Colon (tissue), 2 donors: ENCODE results near the gene COMMD4.
"Not testable (repeated sequence)": the region's sequence is repeated elsewhere in the genome, so short reads cannot be mapped to it uniquely, and the experiment has no call there.

ENCODE experiments used
- FAIRE-seq: peaks from 2 replicates; lab custom pipeline; 2012; peaks lifted over from hg19 to GRCh38; lab: Jason Lieb, UNC
- donor health status: control.
- donor health status: control.

The COMMD4 gene

DNA sequence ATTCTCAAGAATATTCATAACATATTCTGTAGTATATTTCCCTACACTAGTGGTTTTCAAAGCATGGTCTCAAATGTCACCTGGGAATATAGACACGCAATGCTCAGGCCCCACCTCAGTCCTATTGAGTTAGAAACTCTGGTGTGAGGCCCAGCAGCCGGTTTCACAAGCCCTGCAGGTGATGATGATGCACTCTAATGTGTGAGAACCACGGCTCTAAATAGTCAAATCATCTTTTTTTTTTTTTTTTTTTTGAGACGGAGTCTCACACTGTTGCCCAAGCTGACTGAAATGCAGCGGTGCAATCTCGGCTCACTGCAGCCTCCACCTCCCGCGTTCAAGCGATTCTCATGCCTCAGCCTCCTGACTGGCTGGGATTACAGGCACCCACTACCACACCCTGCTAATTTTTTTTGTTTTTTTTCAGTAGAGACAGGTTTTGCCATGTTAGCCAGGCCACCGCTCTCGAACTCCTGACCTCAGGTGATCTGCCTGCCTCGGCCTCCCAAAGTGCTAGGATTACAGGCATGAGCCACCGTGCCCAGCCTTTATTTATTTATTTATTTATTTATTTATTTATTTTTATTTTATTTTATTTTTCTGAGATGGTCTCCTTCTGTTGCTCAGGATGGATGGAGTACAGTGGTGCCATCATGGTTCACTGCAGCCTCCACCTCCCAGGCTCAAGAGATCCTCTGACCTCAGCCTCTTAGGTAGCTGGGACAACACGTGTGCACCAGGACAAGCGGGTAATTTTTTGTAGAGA lies 2.0 kb upstream of the COMMD4 start:
- FAIRE-seq: not testable (repeated sequence)

DNA sequence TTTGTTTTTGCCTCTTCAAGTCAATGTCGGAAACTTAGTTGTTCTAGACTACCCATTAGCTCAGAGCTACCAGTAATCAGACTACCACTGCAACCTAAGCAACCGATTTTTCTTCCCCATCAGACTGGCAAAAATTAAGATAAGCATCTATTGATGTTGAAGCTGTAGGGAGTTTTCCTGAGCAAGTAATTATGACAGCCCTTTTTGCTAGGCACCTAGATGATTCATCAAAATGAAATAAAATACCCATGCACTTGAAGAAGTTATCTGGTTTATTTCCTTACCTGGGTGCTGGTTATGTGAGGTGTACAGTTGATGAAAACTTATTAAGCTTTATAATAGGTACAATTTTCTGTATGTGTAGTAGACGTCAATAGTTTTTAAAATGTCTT lies 554 bp upstream of the COMMD4 start:
- no peak for FAIRE-seq

DNA sequence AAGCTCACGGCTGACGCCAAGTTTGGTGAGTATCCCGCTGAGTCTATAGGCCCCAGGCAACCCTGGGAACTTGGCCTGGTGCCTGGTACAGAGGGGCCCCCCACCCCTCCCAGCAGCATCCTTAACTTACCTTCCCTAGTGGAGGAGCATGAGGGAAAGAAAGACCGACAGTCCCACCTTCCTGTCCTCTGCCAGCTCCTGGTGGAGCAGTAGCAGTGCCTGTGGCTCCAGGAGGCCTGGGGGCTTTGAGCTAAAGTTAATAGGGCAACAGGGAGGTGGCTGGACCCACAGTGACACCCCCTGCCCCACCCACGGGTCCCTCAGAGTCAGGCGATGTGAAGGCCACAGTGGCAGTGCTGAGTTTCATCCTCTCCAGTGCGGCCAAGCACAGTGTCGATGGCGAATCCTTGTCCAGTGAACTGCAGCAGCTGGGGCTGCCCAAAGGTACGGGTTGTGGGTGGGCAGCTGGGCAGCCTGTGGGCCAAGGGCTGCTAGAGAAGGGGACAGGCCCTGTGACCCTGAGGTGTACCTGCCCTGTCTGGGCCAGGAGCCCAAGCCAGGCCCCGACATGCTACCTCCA lies 2.9 kb downstream of the COMMD4 start:
- no peak for FAIRE-seq

DNA sequence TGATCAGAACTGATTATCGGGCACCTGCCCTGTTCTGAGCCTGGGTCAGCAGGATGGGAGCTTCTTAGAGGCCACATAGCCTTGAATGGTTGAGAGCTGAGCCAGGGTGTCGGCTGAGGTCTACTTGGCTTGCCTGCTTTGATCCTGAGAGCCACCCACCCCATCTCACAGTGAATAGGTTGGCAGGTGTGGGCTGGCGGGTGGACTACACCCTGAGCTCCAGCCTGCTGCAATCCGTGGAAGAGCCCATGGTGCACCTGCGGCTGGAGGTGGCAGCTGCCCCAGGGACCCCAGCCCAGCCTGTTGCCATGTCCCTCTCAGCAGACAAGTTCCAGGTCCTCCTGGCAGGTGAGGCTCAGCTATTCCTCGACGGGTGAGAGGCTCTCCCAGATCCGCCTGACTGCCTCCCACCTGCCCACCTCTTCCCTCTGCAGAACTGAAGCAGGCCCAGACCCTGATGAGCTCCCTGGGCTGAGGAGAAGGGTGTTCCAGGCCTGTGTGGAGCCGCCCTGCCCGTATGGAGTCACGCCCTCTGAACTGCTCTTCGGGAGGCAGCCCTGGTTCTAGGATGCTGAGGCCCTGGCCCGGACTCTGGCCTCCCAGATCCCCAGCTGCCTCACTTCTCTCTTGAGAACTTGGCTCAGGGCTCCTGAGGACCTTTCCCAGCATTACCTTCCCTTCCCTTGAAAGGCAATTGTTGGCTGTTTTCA lies 3.8 kb downstream of the COMMD4 start:
- FAIRE-seq: no peak

DNA sequence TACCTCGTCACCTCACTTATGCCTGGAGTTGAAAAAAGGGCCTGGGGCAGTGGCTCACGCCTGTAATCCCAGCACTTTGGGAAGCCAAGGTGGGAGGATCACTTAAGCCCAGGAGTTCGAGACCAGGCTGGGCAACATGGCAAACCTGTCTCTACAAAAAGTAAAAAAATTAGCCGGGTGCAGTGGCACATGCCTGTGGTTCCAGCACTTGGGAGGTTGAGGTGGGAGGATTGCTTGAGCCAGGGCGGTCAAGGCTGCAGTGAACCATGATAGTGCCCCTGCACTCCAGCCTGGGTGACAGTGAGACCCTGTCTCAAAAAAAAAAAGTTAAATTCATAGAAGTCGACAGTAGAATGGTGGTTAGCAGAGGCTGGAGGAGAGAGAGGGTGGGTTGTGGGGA lies 6.4 kb downstream of the COMMD4 start:
- no peak for FAIRE-seq

DNA sequence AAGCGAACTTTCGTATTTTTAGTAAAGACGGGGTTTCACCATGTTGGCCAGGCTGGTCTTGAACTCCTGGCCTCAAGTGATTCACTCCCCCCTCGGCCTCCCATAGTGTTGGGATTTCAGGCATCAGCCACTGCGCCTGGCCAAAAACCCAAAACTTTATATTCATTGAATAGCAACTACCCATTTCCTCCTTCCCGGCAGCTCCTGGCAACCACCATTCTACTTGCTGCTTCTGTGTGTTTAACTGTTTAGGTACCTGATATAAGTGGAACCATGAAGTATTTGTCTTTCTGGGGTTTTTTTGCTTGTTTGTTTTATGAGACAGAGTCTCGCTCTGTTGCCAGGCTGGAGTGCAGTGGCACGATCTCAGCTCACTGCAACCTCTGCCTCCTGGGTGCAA lies 8.1 kb downstream of the COMMD4 start:
- not testable (repeated sequence) for FAIRE-seq

DNA sequence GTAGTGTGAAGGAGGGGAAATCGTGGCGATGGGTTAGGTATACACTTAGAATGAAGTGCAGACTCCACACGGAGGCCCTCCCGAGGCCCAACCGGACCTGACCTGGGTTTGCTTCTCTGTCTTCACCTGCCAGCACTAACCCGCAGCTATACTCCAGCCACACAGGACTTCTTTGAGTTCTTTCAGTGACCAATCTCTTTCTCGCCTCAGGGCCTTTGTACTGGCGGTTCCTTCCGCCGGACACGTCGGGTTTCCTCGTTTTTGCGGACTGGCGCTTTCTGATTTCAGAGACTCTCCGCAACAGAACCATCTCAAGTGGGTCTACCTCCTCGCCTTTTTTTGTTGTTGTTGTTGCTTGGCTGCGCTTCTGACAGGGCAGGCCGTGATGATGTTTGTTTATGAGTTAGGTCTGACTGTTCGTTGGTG lies 10.9 kb downstream of the COMMD4 start, which contains the start of gene NEIL1:
NEIL1 (plus strand) TSS at position 244 of the 426 bp plus-strand sequence. CDS start 1,867 bp downstream, outside the sequence.
- FAIRE-seq: no peak

DNA sequence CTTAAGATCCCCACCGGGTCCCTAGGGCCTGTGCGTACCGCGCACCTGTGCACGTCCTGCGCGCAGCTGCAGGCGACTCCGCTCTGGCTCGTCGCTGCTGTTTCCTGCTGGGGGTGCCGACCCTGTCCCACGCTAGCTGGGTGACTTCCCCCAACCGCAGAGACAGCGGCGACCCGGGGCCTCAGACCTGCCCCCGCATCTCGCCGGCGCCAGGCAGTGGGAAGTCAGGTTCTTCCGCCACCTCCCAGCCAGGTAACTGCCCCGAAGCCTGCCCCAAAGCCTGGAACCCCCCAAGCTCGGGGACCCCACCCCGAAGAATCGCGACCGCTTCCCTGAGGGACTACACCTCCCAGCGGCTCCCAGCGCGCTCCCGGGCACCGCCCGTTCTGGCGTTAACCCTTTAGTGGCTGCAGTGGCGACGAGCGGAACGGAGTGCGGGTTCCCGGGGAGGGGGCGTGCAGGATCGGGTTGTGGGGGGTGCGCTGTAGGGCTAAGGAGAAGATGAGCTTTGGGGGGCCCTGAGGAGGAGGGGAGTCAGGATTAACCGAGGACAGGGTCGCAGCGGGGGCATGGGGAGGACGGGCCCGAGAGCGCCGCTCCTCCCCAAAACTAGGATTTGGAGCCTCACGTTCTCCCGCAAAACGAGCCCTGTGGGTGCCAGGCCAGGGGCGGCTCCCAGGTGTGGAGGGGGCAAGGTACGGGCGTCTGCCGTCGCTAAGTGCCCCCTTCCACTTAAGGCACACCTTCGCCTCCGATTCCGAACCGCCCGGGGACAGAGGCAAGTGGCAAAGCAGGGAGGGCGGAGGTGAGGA lies 11.6 kb downstream of the COMMD4 start:
- FAIRE-seq: no peak

DNA sequence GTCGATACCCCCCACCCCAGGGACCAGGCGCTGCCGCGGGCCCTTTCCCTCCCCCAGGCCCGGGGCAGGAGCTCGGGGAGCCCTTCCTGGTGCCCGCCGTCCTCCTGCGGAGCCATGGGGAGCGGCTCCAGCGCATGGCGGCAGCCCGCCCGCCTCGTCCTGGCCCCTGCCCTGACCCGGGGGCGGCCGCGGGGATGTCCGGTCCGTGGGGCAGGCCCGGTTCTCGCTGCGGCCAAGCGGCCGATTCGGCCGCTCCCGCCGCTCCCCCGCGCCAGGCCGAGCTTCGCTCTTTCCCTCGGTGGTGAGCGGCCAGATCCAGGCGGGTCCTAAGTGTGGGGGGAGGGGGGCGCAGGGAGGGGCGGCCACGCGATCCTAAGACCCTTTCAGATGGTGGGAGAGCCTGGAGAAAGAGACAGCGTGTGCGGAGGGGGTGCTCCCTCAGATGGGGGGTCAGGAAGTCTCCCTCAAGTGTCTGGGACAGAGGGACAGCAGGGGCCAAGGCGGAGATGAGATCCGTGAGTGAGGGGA lies 12.2 kb downstream of the COMMD4 start:
- FAIRE-seq: no peak

DNA sequence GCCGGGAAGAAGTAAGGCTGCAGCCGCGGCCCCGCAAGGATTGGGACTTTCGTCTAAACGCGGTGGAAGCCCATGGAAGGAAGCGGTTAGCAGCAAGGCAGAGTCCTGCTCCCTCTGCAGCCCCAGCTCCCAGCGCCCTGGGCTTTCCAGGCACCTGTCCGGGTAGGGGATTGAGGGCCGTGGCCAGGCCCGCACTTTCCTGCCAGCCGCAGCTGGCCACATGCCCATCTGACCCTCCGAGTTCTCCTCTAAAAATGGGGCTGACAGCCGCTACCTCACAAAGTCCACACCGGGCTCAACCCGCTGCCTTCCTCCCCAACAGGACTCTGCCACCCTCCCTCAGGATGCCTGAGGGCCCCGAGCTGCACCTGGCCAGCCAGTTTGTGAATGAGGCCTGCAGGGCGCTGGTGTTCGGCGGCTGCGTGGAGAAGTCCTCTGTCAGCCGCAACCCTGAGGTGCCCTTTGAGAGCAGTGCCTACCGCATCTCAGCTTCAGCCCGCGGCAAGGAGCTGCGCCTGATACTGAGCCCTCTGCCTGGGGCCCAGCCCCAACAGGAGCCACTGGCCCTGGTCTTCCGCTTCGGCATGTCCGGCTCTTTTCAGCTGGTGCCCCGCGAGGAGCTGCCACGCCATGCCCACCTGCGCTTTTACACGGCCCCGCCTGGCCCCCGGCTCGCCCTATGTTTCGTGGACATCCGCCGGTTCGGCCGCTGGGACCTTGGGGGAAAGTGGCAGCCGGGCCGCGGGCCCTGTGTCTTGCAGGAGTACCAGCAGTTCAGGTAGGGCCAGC lies 12.9 kb downstream of the COMMD4 start:
- FAIRE-seq: no peak

DNA sequence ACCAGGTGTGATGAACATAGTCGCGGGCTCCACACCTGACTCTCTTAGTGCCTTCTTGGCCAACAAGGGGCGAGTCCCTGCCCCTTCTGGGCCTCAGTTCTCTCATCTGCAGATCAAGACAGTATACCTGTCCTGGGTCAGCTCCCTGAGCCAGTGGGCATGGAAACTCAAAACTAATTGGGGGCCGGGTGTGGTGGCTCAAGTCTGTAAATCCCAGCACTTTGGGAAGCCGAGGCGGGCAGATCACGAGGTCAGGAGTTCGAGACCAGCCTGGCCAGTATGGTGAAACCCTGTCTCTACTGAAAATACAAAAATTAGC lies 13.4 kb downstream of the COMMD4 start:
- FAIRE-seq: not testable (repeated sequence)

DNA sequence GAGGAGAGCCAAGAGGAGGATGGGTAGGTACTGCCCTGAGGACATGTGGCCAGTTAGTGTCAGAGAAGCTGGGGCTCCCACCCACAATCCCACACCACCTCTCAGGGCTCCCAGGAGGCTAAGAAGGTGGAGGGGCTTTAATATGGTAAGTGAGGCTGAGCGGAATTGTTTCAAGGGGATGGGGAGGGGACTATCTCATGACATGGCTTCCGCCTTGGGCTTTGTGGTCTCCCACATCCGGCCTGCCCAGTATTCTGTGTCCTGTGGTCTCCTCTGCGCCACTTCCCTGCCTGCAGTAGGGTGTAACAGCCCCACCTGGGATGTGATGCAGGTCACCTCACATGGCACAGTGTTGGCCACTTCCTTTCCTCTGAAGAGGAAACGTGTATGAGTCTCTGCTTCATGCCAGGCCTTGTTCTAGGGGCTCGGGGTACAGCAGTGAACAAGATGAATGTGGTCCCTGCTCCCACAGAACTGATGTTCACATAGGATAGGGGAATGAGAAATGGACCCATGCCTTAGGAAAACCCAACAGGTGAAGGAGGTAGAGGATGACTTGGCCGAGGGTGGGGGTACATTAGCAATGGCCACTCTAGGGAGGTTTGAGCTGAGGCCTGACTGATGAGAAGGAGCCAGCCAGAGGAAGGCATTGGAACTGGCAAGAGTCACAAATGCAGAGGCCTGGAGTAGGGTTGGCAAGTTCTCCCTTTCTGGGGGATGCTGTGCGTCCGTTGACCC lies 14.2 kb downstream of the COMMD4 start:
- FAIRE-seq: no peak

DNA sequence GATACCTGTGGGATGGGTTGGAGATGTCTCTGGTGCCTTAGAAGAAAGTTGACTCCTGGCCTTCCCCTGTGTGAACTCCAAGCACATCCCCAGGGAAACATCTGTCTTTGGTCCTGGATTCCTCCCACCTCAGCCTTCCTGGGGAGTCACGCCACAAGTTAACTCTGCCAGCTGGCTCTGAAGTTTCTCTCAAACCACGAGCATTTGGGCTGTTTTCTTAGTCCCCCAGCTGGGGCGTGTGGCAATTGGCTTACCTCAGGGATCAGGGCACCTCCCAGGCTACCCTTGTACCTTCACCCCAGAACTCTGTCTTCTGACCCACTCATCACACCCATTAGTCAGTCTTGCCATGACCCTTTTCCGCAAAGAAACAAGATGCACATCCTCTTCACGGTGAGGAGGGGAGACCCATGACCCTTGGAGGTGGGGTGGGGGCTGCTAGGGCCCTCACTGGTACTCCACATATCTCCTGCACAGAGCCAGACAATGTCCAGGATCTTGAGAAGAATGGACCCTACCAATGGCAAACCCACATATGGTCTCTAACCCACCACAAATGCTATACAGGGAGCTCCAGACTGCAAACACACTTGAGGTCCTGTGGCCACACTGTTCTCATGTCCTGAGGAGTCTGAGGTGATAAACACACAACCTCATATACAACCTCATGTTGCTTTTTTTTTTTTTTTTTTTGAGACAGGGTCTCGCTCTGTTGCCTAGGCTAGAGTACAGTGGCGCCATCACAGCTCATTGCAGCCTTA lies 14.9 kb downstream of the COMMD4 start:
- no peak for FAIRE-seq

DNA sequence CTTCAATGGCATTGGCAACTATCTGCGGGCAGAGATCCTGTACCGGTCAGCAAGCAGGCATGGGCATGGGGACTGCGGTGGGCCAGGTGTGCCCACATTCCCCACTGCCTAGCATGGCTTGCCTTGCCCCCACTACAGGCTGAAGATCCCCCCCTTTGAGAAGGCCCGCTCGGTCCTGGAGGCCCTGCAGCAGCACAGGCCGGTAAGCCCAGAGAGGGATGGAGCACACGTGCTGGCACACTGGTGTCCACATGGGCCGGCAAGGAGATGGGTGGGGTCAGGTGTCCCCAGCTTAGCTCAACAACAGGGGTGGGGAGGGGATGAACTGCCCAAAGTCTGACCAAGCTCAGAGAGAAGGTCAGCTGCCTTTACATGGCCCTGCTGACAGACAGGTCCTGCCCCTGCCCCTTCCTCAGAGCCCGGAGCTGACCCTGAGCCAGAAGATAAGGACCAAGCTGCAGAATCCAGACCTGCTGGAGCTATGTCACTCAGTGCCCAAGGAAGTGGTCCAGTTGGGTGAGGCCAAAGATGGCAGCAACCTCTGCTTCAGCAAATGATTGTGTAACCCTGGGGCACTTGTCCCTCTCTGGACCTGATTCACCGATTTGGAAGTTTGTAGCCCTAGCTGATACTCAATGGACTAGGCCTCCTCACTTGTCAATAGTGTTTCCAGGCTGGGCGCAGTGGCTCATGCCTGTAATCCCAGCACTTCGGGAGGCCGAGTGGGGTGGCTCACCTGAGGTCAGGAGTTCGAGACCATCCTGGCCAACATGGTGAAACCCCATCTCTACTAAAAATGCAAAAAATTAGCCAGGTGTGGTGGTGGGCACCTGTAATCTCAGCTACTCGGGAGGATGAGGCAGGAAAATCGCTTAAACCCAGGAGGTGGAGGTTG lies 16.6 kb downstream of the COMMD4 start:
- no peak for FAIRE-seq

DNA sequence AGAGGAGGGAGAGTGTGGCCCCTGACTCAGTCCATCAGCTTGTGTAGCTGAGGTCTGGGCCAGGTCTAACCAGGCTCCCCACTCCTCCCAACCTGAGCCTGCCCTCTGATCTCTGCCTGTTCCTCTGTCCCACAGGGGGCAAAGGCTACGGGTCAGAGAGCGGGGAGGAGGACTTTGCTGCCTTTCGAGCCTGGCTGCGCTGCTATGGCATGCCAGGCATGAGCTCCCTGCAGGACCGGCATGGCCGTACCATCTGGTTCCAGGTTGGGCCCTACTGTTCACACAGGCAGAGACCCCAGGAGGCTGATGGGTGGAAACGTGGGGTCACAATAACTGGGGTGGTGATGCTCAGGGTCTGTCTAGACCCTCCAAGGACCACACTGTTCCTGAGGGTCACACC lies 17.7 kb downstream of the COMMD4 start:
- no peak for FAIRE-seq

DNA sequence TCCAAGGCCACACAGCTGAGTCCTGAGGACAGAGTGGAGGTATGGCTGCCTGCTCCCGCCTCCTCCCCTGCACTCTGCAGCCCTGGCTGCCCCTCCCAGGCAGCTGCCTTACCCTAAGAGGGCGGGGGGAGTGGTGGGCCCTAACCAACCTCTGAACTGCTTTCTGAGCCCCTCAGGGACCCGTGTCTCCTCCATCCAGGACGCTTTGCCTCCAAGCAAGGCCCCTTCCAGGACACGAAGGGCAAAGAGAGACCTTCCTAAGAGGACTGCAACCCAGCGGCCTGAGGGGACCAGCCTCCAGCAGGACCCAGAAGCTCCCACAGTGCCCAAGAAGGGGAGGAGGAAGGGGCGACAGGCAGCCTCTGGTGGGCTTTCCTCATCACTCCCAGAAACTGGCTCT lies 18.6 kb downstream of the COMMD4 start:
- no peak for FAIRE-seq

DNA sequence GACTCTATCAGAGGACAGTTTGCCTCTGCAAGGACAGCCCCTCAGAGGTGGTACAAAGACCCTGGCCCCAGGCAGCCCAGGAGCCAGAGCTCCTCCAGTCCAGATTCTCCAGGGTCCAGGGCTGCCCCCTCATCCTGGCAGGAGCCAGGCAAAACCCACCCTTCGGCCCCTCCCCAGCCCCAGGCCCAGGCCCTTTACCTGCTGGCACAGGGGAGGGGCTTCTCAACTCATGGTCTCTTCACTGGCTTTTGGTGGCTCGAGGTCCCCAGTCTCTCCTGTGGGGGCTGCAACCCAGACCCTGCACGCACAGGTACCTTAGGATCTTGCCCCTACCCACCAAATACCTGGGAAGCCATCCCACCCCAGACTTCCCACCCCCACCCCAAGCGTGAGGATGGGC lies 19.5 kb downstream of the COMMD4 start:
- no peak for FAIRE-seq

DNA sequence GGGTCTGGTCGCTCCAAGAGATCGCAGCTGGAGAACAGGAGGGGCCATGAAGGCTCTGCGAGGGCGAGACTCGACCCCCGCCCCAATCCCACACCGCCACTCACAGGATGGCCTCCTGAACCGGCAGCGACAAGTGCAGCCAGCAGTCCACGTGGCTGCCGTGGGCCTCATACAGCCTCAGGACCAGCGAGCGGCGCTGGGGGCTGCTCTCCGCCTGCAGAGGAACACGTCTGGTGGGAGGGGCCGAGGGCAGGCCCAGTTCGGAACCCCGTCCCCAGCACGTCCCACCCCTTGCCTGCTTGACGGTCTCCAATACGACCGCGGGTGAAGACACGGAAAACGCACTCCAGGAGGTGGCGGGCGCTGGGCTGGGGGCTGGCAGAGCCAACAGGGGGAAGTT lies 20.1 kb downstream of the COMMD4 start:
- FAIRE-seq: no peak

DNA sequence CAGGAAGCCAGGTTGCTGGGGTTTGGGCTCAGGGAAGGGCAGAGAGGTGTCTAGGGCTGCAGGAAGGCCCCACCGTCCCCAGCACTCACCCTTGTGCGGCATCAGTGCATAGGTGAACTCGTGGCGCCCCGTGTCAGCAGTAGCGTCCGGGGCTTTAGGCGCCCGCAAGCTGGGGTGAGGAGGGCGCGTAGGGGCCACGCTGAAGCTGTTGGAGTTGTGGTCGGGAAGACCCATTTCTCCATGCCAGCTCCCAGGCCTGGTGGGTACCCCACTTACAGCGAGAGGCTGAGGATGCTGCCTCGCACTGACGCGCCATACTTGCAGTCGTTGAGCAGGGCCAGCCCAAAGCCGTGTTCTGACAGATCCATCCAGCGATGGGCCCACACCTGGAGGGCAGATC lies 20.7 kb downstream of the COMMD4 start:
- no peak for FAIRE-seq
